HepG2 (cell line): ENCODE measurements around the gene ACACA.

Source experiments
- AFF4 ChIP-seq: sonication (generic); formaldehyde crosslinking; IDR thresholded peaks from 2 replicates; pipeline ENCODE4 v1.4.0; 2020; ENCODE audit warnings: missing genetic modification reagents
- EHMT2 ChIP-seq: fragments of 200-600 bp; sonication (generic); IDR thresholded peaks from 2 replicates; pipeline ENCODE4 v1.7.0; 2017; ENCODE audit warnings: antibody characterized with exemption, low read depth, low read length, borderline replicate concordance
- MAFK ChIP-seq, 2 experiments: IDR thresholded peaks in 1 of 2; conservative IDR thresholded peaks in 1 of 2; 2 replicates each; pipeline ENCODE4 v1.6.1; 2011; ENCODE audit warnings: improper control_type of control experiment in 2 of 2, low read length in 2 of 2
- MEIS1 ChIP-seq: sonication (generic); formaldehyde crosslinking; IDR thresholded peaks from 2 replicates; pipeline ENCODE4 v1.9.0; 2021; ENCODE audit warnings: mild to moderate bottlenecking, missing genetic modification reagents, moderate library complexity, borderline replicate concordance
- RXRA ChIP-seq: sonication (generic); formaldehyde crosslinking; IDR thresholded peaks from 2 replicates; pipeline ENCODE4 v1.5.1; 2020; ENCODE audit warnings: missing genetic modification reagents
- USF2 ChIP-seq, 2 experiments: sonication (generic) in 1 of 2; formaldehyde crosslinking in 1 of 2; IDR thresholded peaks; 2 replicates each; pipeline versions ENCODE4 v1.5.1 to v1.6.1; 2011 to 2020; ENCODE audit warnings: borderline replicate concordance in 1 of 2, low read depth in 1 of 2, low read length in 1 of 2, mild to moderate bottlenecking in 1 of 2, missing genetic modification reagents in 1 of 2, moderate library complexity in 1 of 2
- ZNF10 ChIP-seq: sonication (generic); formaldehyde crosslinking; IDR thresholded peaks from 2 replicates; pipeline ENCODE4 v1.4.0; 2020; ENCODE audit warnings: mild to moderate bottlenecking, low read depth, missing genetic modification reagents, borderline replicate concordance
- ZNF891 ChIP-seq: sonication (generic); formaldehyde crosslinking; IDR thresholded peaks from 2 replicates; pipeline ENCODE4 v1.5.0; 2020; ENCODE audit warnings: mild to moderate bottlenecking, missing genetic modification reagents
- TF ChIP-seq, protein P1 (sequence below): sonication (generic); formaldehyde crosslinking; IDR thresholded peaks from 2 replicates; pipeline ENCODE4 v1.4.0; 2020; ENCODE audit warnings: missing genetic modification reagents
- TF ChIP-seq, protein P2 (sequence below): sonication (generic); formaldehyde crosslinking; IDR thresholded peaks from 2 replicates; pipeline ENCODE4 v1.5.0; 2020; ENCODE audit warnings: mild to moderate bottlenecking, missing genetic modification reagents, moderate library complexity
- TF ChIP-seq, protein P3 (sequence below): sonication (generic); formaldehyde crosslinking; IDR thresholded peaks from 2 replicates; pipeline ENCODE4 v1.8.1; 2023; ENCODE audit warnings: missing genetic modification reagents, inconsistent platforms, borderline replicate concordance

- TF ChIP-seq ZNF10 (CRISPR knock-in tag) (no peak), ZNF891 (CRISPR knock-in tag) (no peak), EHMT2 (no peak), RXRA (CRISPR knock-in tag) (no peak), USF2 (IDR thresholded peaks at IDR 0.05; ENCODE audit: low read depth, low read length) (no peak), USF2 (CRISPR knock-in tag; IDR thresholded peaks at IDR 0.05; ENCODE audit: borderline replicate concordance) (no peak), MEIS1 (CRISPR knock-in tag) (no peak), AFF4 (CRISPR knock-in tag) (no peak), MAFK (conservative IDR thresholded peaks at IDR 0.05 in 1 of 2, IDR thresholded peaks at IDR 0.05 in 1 of 2; ENCODE audit: low read length in 2 of 2) (no peak)
- TF ChIP-seq, protein P1, sequence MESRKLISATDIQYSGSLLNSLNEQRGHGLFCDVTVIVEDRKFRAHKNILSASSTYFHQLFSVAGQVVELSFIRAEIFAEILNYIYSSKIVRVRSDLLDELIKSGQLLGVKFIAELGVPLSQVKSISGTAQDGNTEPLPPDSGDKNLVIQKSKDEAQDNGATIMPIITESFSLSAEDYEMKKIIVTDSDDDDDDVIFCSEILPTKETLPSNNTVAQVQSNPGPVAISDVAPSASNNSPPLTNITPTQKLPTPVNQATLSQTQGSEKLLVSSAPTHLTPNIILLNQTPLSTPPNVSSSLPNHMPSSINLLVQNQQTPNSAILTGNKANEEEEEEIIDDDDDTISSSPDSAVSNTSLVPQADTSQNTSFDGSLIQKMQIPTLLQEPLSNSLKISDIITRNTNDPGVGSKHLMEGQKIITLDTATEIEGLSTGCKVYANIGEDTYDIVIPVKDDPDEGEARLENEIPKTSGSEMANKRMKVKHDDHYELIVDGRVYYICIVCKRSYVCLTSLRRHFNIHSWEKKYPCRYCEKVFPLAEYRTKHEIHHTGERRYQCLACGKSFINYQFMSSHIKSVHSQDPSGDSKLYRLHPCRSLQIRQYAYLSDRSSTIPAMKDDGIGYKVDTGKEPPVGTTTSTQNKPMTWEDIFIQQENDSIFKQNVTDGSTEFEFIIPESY (CRISPR knock-in tag): no peak
- TF ChIP-seq, protein P2, sequence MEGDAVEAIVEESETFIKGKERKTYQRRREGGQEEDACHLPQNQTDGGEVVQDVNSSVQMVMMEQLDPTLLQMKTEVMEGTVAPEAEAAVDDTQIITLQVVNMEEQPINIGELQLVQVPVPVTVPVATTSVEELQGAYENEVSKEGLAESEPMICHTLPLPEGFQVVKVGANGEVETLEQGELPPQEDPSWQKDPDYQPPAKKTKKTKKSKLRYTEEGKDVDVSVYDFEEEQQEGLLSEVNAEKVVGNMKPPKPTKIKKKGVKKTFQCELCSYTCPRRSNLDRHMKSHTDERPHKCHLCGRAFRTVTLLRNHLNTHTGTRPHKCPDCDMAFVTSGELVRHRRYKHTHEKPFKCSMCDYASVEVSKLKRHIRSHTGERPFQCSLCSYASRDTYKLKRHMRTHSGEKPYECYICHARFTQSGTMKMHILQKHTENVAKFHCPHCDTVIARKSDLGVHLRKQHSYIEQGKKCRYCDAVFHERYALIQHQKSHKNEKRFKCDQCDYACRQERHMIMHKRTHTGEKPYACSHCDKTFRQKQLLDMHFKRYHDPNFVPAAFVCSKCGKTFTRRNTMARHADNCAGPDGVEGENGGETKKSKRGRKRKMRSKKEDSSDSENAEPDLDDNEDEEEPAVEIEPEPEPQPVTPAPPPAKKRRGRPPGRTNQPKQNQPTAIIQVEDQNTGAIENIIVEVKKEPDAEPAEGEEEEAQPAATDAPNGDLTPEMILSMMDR (CRISPR knock-in tag): no peak
- TF ChIP-seq, protein P3, sequence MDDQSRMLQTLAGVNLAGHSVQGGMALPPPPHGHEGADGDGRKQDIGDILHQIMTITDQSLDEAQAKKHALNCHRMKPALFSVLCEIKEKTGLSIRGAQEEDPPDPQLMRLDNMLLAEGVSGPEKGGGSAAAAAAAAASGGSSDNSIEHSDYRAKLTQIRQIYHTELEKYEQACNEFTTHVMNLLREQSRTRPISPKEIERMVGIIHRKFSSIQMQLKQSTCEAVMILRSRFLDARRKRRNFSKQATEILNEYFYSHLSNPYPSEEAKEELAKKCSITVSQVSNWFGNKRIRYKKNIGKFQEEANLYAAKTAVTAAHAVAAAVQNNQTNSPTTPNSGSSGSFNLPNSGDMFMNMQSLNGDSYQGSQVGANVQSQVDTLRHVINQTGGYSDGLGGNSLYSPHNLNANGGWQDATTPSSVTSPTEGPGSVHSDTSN: no peak
These were observed 212.4 kb downstream of the ACACA start for GRCh38 chr17:37194208-37194607.
